ENCODE data around the gene TGFBR3L.
"Not testable (repeated sequence)": the region's sequence is repeated elsewhere in the genome, so short reads cannot be mapped to it uniquely, and the experiment has no call there.

The TGFBR3L gene

GRCh38 chr19:7928741-7929701 is 14.4 kb downstream of the TGFBR3L start:
- peak; percentile 66 for DNase-seq

- DNase-seq, result not testable (repeated sequence)
Observed at GRCh38 chr19:7930030-7930429, 15.4 kb downstream of the TGFBR3L start.

GRCh38 chr19:7930765-7931164 is 16.1 kb downstream of the TGFBR3L start:
- no peak for DNase-seq

- no peak for DNase-seq
Observed at GRCh38 chr19:7931221-7932061, 16.8 kb downstream of the TGFBR3L start.

- no peak for DNase-seq
Observed at GRCh38 chr19:7932276-7932929, 17.8 kb downstream of the TGFBR3L start.

GRCh38 chr19:7932930-7933300 is 18.3 kb downstream of the TGFBR3L start:
- no peak for DNase-seq

GRCh38 chr19:7933411-7933810 is 18.8 kb downstream of the TGFBR3L start:
- no peak for DNase-seq

GRCh38 chr19:7933828-7934725 is 19.4 kb downstream of the TGFBR3L start:
- no peak for DNase-seq

GRCh38 chr19:7934766-7935165 is 20.1 kb downstream of the TGFBR3L start:
- no peak for DNase-seq

- DNase-seq, result no peak
Observed at GRCh38 chr19:7940841-7941240, 26.2 kb downstream of the TGFBR3L start.

- no peak for DNase-seq
Observed at GRCh38 chr19:7941895-7942596, 27.4 kb downstream of the TGFBR3L start.

GRCh38 chr19:7942981-7943443 is 28.4 kb downstream of the TGFBR3L start:
- no peak for DNase-seq

- DNase-seq, result peak; percentile 97
Observed at GRCh38 chr19:7943444-7944176, 29.0 kb downstream of the TGFBR3L start, which contains the start of gene TIMM44. TIMM44 (minus strand) TSS chr19:7943666; CDS start chr19:7943651, 15 bp downstream.

GRCh38 chr19:7944177-7944761 is 29.6 kb downstream of the TGFBR3L start:
- peak; percentile 82 for DNase-seq

GRCh38 chr19:7947939-7948338 is 33.3 kb downstream of the TGFBR3L start:
- no peak for DNase-seq

- DNase-seq, result no peak
Observed at GRCh38 chr19:7953060-7953459, 38.4 kb downstream of the TGFBR3L start.

- no peak for DNase-seq
Observed at GRCh38 chr19:7953576-7953975, 38.9 kb downstream of the TGFBR3L start.

- DNase-seq, result no peak
Observed at GRCh38 chr19:7955696-7956095, 41.1 kb downstream of the TGFBR3L start.

- DNase-seq, result no peak
Observed at GRCh38 chr19:7959211-7959610, 44.6 kb downstream of the TGFBR3L start.

GRCh38 chr19:7961082-7961481 is 46.5 kb downstream of the TGFBR3L start:
- not testable (repeated sequence) for DNase-seq

Data from effector CD8-positive, alpha-beta T cell (primary cell).